Lower leg skin (tissue), 3 donors: Measurements from ENCODE around the gene RPTOR.

Experiments
- CTCF ChIP-seq, 3 donors: fragments of 450-650 bp; IDR thresholded peaks; one replicate each; pipeline ENCODE4 v1.5.1; 2016; ENCODE audit warnings: antibody characterized with exemption in 3 of 3, mild to moderate bottlenecking in 3 of 3, moderate library complexity in 2 of 3
- POLR2A ChIP-seq, 2 donors: fragments of 450-650 bp; IDR thresholded peaks; one replicate each; pipeline ENCODE4 v1.6.1; 2016 to 2017; ENCODE audit warnings: antibody characterized with exemption in 2 of 2, mild to moderate bottlenecking in 1 of 2, moderate library complexity in 1 of 2

- no peak for TF ChIP-seq POLR2A (IDR thresholded peaks at IDR 0.05)
- TF ChIP-seq CTCF (IDR thresholded peaks at IDR 0.05) = no peak
These were observed 54.3 kb downstream of the RPTOR start for GRCh38 chr17:80598813-80599545.
